ENCODE measurements around the gene TRABD2A. TPM values are rescaled to one million over a fixed set of nuclear protein-coding genes. Genes with fewer than 3 reads are reported as not detected.
"Not testable (repeated sequence)": the region's sequence is repeated elsewhere in the genome, so short reads cannot be mapped to it uniquely, and the experiment has no call there.

Gene TRABD2A
- 4.1 TPM for total RNA-seq

GRCh38 chr2:84880645-84881521 lies at the start of gene TRABD2A:
Gene TRABD2A (minus strand): TSS chr2:84881084. CDS start chr2:84881039, 45 bp downstream.
- DNase-seq (ENCODE audit: low spot score), result peak; percentile 29

DNA sequence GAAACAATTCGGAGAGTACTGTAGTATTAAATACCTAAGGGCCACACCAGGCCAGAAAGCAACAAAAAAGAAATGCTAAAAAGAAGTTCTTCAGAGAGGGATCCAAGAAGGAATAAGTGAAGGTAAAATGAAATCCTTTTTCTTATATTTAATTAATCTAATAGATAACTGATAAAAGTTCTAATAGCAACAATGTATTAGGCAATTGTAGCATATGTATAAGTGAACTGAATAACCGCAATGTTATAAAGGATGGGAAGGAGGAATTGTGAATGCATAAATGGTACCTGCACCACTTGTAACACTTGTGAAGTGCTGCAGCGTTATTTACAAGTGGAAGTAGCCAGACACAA lies 46.4 kb upstream of the TRABD2A start:
- no peak for DNase-seq (ENCODE audit: low spot score)

DNA sequence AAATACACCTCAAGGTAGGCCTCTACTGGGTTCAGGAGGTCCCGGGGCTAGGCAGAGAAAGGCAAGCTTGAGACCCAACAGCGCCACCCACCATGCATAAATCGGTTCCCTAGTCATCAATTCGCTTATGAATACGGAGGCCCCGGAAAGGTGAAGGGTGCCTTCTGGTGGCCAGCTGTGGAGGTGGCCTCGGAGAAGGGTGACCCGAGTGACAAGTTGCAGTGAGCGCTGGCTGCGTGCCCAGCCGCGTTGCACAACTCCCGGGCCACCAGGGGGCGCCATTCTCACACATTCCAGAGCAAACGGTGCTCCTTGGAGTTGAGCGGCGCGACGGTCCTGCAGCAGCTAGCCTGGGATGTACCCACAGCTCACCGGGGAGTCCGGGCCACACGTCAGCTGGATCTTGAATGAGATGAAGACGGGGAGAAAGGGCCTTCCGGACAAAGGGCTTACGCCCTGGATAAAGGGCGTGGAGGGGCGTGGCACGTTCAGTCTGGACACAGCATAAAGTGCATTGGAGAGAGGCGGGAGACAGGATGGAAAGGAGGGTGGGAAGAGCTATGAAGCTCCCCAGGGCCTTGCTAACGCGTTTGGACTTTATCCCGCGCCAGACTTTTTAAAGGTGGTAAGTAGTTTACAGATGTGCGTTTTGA lies 45.0 kb upstream of the TRABD2A start:
- DNase-seq (ENCODE audit: low spot score), result peak; percentile 96

DNA sequence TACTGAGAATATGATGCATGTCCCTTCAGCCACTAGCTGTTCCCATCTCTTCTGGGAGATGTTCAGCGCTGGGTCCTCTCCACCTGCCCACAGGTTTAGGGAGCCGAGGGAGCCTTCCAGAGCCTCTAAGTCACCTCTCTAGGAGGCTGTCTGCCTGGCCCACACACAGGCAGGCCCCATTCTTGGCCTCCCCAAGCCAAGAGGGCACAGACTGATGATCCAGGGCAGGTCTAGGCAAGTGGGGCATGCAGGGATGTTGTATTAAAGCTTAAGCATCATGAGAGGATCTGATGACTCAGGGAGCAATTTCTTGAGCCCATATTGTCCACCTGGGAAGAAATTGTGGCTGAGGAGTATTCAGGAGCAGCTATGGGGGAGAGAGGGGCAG lies 44.4 kb upstream of the TRABD2A start:
- DNase-seq (ENCODE audit: low spot score), result no peak

- DNase-seq (ENCODE audit: low spot score), result no peak
Observed at GRCh38 chr2:84924173-84925106, 43.6 kb upstream of the TRABD2A start.

DNA sequence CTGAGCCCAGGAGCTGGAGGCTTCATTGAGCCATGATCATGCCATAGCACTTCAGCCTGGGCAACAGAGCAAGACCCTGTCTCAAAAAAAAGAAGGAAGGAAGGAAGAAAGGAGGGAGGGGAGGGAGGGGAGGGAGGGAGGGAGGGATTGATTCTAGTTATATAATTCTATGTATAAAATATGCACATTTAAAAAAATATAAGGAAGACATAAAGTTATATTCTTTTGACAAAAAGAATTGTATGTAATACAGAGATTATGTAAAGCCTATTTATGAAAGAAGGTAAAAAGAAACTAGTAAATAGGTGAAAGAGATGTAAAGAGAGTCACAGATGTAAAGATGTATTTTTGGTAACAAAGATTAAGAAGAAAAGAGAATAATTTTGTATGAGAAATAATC lies 42.1 kb upstream of the TRABD2A start:
- DNase-seq (ENCODE audit: low spot score), result no peak

DNA sequence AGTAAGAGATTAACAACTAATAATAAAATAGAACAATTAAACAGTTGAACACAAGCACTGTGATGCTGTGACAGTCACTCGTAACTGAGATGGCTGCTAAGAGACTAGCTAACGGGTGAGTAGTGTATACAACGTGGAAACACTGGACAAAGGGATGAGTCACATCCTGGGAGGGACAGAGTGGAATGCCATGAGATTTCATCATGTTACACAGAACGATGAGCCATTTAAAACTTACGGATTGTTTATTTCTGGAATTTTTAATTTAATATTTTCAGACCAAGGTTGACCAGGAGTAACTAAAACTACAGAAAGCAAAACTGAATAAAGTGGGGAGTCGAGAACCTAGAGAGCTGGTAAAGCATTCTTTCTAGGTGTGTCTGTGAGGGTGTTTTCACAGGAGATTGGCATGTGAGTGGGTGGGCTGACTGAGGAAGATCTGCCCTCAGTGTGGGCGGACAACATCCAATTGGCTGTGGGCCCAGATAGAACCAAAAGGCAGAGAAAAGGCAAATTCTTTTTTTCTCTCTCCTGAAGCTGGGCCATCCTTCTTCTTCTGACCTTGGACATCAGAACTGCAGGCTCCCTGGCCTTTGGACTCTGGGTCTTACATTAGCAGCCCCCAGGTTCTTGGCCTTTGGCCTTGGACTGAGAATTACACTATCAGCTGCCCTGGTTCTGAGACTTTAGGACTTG lies 39.1 kb upstream of the TRABD2A start:
- peak; percentile 48 for DNase-seq (ENCODE audit: low spot score)

DNA sequence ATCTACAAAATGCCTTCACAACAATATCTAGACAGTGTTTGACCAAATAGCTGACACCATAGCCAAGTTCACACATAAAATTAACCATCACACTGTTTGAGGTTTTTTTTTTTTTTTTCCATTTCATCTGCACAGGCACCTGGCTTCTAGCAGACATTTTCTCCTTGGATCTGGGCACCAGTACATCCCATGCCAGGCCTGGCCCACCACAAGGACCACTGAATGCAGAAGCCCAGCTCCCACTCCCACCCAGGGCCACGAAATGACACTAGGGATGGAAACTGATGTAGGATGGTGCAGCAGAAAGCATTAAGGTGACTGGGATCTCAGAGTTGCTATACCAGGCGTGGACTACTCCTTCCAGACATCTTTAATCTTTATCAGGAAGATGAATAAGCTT lies 37.5 kb upstream of the TRABD2A start:
- no peak for DNase-seq (ENCODE audit: low spot score)

DNA sequence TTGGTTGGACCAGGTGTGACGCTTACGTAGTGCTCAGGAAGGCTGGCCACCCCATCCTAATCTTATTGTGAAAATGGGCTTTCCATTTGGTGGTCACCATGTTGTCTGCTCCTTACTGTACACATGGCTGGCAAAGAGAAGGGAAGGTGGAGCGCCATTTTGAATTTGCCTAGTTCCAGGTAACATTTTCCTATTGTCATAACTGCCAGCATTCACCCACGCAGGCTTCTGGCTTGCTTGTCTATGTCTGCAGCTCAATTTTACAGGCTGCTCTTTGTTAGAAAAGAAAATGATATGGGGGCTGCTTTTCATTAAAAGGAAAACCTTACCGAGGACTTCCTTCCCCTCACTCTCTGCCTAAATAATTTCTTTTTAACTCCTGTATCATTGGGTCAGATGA lies 36.9 kb upstream of the TRABD2A start:
- DNase-seq (ENCODE audit: low spot score), result not testable (repeated sequence)

- not testable (repeated sequence) for DNase-seq (ENCODE audit: low spot score)
Observed at GRCh38 chr2:84915675-84916074, 34.8 kb upstream of the TRABD2A start.

DNA sequence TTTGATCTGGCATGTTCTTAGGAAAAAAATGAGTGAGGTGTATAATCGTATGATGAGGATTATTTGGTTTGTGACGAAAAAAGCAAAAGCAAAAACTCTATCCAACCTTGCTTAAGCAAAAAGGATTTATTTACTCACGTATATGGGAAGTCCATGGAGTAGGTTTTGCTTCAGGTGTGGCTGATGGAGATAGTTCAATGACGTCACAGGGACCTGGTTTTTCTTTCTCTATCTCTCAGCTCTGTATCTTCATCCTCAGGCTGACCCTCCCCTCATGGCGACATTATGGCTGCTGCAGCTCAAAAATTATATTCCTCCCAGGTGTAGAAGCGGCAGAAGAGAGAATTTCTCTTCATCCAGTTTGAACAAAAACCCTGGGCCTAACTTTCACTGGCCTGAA lies 33.5 kb upstream of the TRABD2A start:
- no peak for DNase-seq (ENCODE audit: low spot score)

DNA sequence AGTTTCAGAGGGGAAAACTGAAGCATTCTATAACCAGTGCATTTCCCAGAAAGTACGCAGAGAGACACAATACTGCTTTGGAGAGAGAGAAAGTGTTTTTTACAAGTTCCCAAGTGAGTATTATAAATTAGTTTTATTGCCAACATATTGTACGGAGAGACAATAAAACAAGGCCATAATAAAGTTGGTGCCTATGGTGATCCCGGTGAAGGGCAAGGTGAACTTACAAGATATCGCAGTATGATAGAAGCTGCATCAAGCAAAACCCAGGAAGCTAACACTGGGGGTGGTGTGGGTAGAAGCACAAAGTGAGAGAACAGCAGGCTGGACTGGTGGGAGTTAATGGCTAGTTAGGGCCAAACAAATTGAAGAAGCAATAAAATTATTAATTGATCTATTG lies 32.1 kb upstream of the TRABD2A start:
- no peak for DNase-seq (ENCODE audit: low spot score)

- DNase-seq (ENCODE audit: low spot score), result no peak
Observed at GRCh38 chr2:84911135-84911678, 30.3 kb upstream of the TRABD2A start.

GRCh38 chr2:84908948-84909713 lies 28.2 kb upstream of the TRABD2A start:
- DNase-seq (ENCODE audit: low spot score), result peak; percentile 20

DNA sequence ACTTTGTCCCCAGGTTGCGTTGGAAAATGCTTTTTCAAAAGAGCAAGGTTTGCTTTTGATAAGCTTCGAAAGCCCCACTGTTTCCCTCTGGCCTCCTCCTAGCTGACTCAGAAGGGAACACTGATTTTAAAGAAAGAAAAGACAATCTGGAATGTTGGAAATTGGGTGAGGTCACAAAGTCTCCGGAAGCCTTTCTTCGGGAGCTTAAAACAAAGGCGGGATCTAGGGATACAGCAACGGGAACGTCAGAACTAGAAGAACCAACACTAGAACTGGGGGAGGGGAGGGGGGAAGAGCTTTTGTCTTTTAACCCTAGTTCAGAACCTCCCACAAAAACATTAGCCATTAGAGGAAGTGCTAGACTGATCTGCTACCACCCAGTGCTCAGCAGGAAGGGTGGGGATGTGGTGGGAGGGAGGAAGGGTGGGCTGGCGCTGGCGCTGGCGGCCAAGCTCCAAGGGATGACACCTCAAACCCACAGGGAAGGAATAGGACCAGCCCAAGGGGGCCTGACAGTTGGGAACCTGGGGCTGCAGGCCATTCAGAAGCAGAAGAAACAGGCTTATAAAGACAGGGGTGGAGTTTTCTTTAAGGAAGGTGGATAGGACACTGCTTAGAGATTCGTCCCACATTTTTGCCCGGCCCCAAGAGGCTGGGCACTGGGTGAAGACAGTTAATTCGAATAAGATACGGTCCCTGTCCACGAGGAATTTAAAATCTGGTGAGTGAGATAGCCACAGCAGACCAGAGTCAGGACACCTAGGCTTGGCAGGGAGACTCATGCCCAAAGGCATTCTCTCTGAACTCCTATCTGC lies 26.2 kb upstream of the TRABD2A start:
- peak; percentile 70 for DNase-seq (ENCODE audit: low spot score)

- DNase-seq (ENCODE audit: low spot score), result peak; percentile 62
Observed at GRCh38 chr2:84906108-84906899, 25.4 kb upstream of the TRABD2A start.

DNA sequence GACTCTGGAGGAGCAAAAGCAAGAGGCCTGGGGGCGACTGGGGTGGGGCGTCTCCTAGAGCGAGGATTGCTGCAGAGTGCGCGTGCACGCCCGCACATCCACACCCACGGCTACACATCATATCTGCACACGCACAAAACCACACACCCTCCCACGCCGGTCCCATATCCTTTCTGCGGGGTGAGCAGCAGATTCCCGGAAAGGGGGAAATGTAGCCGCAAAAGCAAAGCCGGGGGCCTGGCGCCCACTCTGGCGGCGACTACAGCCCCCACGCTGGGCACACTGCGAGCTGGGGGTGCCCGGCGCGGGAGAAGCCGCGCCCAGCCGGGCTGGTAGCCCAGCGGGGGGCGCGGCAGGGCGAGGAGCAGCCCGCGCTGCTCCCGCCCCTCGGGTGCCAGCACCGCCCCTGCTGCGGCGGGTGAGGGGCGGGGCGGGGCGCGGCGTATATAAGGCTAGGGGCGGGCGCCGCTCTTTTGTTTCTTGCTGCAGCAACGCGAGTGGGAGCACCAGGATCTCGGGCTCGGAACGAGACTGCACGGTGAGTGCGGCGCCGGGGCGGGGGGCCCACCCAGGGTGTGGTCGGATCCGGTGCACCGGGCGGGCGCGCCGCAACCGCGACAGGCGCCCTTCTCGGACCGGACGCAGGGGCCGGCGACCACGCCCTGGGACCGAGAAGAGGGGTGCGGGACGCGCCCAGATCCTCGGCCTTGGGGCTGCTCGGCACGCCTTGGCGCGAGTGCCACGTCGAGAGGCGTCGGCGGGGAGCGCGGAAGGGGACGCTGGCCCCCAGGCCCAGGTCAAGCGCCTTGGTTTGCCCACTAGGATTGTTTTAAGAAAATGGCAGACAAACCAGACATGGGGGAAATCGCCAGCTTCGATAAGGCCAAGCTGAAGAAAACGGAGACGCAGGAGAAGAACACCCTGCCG lies 24.6 kb upstream of the TRABD2A start, which contains the start of gene TMSB10:
Gene TMSB10, plus strand, starts transcription at position 476 of the 927 bp plus-strand sequence.
- peak; percentile 93 for DNase-seq (ENCODE audit: low spot score)
